Hepatocyte (in vitro differentiated cells): ENCODE results near the gene ZSCAN5A.

Experiments
- CTCF ChIP-seq: fragments of 200-600 bp; sonication (generic); IDR thresholded peaks from 2 replicates; pipeline ENCODE4 v1.5.1; 2016; ENCODE audit warnings: antibody characterized with exemption, mild to moderate bottlenecking; ENCODE audit not compliant: poor library complexity
- EZH2 ChIP-seq: fragments of 200-600 bp; sonication (generic); IDR thresholded peaks from 2 replicates; pipeline ENCODE4 v1.6.1; 2016; ENCODE audit warnings: antibody characterized with exemption, mild to moderate bottlenecking, borderline replicate concordance
- EZH2phosphoT487 ChIP-seq: fragments of 200-600 bp; sonication (generic); IDR thresholded peaks from one replicate; pipeline ENCODE4 v1.6.1; 2018; ENCODE audit warnings: antibody characterized with exemption, mild to moderate bottlenecking, low read depth, moderate library complexity; ENCODE audit not compliant: unreplicated experiment, severe bottlenecking

- TF ChIP-seq EZH2 = no peak
- no peak for TF ChIP-seq CTCF
- TF ChIP-seq EZH2phosphoT487 = no peak
Observed at GRCh38 chr19:56299688-56300087, 15.0 kb downstream of the ZSCAN5A start.
